GM19239 (cell line): ENCODE results near the gene PRCP.
A peak's percentile ranks its signal among the peaks of the same experiment; 100 is the strongest.
"Not testable (repeated sequence)": the region's sequence is repeated elsewhere in the genome, so short reads cannot be mapped to it uniquely, and the experiment has no call there.

Experiments used
- DNase-seq: peaks from one replicate; pipeline ENCODE4 v3.0.0; 2011; ENCODE audit warnings: low spot score; ENCODE audit not compliant: insufficient read length
- FAIRE-seq: peaks from 2 replicates; lab custom pipeline; 2011; peaks lifted over from hg19 to GRCh38; lab: Jason Lieb, UNC

Gene PRCP

DNA sequence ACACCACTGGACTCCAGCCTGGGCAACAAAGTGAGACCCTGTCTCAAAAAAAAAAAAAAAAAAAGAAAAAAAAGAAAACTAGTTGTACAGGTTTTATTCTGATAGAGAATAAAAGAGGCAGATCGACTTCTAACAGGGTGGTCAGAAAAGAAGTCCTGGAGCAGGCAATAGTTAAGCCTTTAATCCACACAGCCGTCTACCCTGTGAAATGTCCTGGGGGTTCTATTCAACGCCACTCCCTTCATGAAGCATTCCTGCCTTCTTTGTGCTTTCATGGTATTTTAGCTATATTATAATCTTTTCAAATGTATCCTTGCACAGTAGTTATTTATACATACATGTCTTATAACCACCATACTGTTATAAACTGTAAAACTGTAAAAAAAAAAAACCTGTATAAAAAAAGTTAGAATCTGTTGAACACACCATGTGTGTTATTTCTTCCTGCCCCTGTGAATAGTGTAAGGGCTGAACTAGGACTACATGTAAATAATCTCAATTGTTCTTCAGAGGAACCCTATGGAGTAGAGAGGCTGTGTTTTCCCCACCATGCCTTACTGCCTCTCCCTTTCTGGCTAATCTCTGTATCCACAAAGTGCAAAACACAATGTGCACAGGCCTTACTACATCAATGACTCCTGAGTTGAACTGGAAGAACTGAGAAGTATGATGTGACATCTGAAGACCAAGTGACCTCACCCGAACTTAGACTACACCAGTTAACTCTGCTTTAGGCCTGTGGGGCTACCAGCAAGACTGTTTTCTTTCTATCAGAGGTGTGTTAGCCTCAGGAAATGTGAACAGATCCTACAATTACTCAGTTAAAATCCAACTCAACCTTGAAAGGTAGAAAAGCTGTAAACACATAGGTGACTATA, 25.3 kb downstream of the PRCP start:
- no peak for DNase-seq
- FAIRE-seq, result no peak

DNA sequence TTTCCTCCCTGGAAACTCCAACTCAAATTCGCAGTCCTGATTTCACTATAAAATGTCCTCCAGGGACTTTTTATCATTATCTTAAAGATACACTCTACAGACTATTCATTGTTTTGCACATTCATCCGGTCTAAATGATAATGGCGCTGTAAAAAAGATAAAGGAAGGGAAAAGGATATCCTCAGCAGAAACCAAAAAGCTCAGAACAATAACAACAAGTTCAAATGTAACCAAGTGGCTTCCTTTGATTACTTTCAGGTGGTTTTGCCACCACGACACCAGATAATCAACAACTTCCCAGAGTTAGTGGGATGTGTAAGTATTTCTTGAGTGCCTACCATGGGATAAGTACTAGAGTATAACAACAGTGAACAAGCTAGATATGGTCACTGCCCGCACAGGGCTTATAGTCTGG, 26.3 kb downstream of the PRCP start:
- FAIRE-seq (no peak), DNase-seq (no peak)

DNA sequence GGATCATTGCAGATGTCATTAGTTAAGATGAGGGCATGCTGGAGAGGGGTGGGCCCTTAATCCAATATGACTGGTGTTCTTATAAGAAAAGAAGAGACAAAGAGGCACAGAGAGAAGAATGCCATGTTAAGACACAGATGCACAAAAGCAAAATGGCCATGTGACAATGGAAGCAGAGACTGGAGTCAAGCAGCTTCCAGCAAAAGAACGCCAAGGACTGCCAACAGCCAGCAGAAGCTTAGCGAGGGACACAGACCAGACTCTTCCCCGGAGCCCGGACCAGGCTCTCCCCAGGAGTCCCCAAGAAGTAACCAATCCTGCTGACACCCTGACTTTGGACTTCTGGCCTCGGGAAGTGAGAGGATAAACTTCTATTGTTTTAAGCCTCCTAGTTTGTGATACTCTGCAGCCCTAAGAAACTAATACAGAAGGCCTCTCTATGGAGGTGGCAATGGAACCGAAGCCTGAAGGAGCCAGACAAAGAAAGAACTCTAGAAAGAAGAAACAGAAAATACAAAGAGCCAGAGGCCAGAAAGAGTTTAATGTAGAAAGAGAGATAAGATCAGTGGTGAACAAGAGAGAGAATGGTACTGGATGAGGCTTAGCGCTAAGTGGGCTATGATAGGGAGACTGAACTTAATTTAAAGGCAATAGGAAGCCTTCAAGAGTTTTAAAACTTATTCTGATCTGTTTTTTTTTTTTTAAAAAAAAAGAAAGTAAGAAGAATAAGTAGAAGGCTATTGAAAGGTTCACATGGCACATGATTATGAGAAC, 27.7 kb downstream of the PRCP start:
- DNase-seq, result no peak
- no peak for FAIRE-seq

DNA sequence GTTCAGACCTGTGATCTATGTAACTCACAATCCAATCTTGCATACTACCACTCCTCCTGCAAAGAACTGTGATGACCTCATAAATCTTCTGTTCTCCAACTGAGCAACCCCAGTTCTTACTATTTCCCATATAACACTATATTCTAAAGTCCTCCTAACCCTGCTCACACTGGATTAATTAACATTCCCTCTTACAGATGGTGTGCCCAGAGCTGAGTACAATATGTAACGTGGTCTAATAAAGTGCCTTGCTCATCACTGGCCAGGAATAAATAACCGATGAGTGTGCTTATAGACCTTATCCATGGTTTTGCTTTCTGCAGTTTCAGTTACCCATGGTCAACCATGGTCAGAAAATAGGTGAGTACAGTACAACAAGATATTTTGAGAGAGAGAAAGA, 28.6 kb downstream of the PRCP start:
- DNase-seq, result no peak
- FAIRE-seq, result no peak

DNA sequence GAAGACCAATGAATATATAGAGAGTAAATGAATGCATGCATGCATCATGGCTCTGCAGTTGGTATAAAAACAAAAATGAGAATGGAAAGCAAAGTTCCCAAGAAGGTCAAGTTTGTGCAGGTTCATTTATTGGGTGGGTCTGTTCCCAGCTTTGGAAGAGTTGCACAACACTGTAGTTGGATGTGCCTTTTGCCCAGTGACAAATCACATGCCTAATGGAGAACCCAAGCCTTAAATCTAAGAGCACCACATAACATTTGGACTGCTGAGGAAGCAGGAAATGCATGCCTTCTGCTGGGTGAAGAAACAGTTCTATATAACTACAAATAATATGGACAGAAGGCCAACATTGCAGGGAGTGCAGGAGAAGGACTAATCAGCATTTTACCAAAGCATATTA, 30.6 kb downstream of the PRCP start:
- FAIRE-seq, result no peak
- no peak for DNase-seq

DNA sequence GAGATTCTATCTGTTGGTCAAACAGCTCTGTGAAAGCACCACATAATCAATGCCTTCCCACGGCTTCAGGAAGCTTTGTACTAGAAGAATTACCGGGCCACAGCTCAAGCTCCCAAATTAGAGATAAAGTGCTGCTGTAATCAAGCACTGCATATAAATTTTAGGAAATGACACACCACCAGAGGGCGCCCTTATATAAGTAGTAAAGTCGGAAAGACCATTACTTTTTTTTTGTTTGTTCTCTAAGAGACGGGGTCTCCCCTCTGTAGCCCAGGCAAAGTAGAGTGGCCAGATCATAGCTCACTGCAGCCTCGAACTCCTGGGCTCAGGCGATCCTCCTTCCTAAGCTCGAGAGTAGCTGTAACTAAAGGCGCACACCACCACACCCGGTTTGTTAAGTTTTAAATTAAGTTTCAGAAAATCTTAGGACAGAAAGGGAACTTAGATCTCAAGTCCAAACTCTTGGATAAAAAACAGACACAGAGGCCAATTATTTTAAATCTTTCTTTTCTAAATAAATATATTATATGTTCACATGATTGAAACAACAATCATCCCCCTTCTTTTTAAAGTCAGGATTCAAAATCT, 32.6 kb downstream of the PRCP start:
- DNase-seq, result peak; percentile 9
- peak; percentile 85 for FAIRE-seq

DNA sequence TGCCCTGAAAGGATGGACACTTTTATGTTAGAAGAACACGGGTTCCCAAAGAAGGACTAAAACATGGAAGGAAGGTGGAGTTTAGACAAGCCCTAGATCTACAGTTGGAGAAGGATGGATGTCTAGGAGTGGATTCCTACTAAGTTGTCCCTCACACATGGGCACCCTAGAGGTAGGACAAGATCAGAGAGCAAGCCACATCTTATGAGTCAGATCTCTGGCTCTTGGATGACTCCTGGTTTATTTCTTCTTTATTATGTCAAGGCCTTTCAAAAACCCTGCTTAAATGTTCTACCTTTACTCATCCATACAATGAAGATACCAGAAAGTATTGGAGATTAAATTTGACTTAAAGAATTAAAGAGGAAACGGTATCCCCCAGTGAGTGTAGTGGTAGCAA, 34.4 kb downstream of the PRCP start:
- DNase-seq, result no peak
- FAIRE-seq, result no peak

DNA sequence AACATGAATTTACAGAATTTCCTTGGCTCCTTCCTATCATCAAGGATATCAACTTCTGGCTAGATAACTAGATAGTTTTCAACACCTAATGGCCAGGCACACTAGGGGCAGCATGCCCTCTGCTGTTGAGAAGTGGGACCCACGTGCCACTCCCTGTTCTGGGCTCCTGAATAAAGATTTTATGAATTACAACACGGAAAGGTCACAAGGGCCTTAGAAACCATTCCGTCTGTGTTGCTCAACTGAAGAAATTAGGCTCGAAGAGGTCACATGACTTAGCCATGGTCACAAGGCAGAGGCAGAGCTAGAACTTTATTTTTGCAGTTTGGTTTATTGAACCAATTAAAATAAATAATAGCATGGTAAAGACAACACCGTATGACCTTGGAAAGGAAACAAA, 36.0 kb downstream of the PRCP start:
- FAIRE-seq, result no peak
- DNase-seq, result no peak

DNA sequence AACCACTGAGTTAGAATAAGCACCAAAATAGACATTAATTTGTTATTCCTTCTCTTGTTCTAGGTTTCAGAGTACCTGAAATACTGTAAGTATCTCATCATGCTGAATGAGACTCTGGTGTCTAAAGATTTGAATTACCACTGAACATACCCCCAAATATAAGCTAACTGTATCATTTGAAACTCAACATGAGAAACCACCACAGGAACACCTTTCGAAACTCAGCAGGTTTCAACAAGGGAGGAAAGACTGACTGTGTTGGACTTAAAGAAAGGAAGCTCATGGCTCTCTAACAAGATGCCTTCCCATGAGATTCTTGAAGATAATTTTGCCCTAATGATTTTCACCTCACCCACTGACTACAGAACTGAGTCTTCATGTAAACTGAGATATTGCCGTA, 37.0 kb downstream of the PRCP start:
- DNase-seq (no peak), FAIRE-seq (peak; percentile 72)

DNA sequence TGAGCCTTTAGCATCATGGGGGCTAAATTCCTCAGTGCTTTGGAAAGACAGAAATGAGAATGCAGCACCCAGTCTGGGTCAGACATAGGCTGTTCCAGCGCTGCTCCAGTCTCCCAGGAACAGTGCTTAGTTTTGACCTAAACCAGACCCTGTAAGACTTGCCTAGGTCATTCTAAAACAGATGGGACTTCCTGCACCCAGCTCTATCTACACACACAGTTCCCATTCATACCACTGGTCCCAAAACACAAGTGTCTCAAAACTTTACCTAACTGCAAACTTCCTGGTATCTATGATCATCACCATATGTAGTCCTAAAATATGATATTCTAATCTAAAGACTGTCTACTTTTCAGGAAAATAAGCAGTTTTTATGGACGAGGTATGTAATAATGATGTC, 37.9 kb downstream of the PRCP start:
- DNase-seq (no peak), FAIRE-seq (no peak)

DNA sequence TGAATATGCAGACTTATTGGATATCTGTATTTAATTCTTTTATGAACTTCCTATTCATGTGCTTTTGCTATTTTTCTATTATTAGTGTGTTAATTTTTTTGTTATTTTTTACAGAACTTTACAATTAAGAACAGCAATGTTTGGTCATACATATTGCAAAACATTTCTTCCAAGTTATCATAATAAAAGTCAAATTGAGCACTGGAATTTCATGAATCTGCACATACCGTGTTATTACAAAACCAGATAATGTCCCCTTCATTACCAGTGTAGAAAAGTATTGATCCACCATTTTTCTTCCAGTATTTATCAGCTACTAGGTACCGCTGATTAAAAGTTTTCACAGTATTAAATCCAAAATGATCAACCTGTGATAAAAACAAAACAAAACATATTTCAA, 40.5 kb downstream of the PRCP start:
- FAIRE-seq (no peak), DNase-seq (no peak)

DNA sequence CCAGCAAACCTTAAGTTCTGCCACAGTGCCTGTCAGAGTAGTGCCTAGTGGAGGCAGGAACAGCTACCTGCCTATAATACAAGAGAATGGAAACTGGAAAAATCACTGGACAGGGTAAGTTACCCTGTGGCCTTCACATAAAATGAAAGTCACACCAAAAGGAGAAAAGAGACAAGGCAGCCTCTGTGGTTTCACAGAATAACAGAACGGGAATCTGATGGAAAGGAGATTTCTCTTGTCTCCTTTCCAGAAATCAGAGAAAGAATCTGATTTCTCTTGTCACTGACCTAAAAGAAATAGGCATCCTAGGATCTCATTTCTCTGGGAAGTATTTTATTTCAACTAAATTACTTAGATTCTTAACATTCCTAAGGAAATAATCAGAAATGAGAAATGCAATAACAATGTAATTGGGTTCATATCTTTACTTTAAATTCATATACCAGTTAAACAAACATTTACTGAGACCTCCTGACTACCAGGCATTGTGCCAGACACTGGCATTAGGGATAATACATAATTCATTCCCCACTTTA, 41.6 kb downstream of the PRCP start:
- DNase-seq (no peak), FAIRE-seq (no peak)

DNA sequence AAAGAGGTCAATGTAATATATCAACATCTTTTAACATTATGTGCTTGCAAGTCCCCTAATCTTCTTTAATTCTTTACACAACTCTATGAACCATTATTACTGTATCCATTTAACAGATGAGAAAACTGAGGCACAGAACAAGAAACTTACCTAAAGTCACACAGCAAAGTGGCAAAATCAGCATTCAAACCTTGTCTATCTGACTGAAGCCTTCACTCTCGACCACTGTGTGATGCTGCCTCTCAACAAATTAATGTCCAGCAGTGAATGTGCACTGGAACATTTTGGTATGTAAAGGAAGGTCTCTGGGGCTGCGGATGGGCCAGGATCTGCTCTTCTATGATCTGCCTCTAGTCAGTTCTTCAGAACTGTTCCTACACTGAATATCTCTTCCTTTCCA, 42.1 kb downstream of the PRCP start:
- DNase-seq (no peak), FAIRE-seq (no peak)

DNA sequence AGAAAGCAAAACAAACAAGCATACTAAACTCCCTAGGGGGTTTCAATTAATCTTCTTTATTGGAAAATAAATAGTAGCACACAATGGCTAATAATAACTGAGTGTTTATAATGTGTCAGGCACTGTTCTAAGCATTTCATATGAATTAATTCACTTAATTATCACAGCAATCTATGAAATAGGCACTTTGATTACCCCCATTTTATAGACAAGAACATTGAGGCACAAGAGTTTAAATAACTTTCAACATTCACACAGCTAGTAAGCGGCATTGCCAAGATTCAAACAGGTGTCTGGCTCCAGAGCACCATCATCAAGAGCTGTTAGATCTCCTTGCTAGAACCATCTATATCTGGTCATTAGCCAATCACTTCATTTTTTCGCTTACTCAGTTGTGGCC, 43.1 kb downstream of the PRCP start:
- FAIRE-seq, result no peak

DNA sequence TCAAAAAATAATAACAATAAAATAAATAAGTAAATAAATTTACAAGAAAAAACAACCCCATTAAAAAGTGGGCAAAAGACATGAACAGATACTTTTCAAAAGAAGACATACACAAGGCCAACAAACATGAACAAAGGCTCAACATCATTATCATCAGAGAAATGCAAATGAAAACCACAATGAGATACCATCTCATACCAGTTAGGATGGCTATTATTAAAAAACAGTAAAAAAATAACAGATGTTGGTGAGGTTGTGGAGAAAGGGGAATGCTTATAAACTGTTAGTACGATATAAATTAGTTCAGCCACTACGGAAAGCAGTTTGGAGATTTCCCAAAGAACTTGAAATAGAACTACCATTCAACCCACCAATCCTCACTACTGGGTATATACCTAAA, 44.6 kb downstream of the PRCP start:
- FAIRE-seq, result no peak
- no peak for DNase-seq

More for the DNA sequence above, 43.1 kb downstream of the PRCP start:
- DNase-seq, result no peak

DNA sequence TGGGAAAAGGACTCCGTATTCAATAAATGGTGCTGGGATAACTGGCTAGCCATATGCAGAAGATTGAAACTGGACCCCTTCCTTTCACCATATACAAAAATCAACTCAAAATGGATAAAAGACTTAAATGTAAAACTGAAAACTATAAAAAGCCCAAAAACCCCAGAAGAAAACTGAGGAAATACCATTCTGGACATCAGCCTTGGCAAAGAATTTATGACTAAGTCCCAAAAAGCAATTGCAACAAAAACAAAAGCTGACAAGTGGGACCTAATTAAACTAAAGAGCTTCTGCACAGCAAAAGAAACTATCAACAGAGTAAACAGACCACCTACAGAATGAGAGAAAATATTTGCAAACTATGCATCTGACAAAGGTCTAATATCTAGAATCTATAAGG, 45.3 kb downstream of the PRCP start:
- FAIRE-seq, DNase-seq: not testable (repeated sequence)

DNA sequence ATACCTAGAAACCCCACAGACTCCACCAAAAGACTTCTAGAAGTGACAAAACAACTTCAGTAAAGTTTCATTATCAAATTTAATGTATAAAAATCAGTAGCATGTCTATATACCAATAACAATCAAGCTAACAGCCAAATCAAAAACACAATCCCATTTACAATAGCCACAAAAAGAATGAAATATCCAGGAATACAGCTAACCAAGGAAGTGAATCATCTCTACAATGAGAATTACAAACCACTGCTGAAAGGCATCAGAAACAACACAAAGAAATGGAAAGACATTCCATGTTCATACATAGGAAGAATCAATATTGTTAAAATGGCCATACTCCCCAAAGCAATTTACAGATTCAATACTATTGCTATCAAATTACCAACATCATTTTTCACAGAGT, 46.0 kb downstream of the PRCP start:
- no peak for FAIRE-seq
- no peak for DNase-seq

DNA sequence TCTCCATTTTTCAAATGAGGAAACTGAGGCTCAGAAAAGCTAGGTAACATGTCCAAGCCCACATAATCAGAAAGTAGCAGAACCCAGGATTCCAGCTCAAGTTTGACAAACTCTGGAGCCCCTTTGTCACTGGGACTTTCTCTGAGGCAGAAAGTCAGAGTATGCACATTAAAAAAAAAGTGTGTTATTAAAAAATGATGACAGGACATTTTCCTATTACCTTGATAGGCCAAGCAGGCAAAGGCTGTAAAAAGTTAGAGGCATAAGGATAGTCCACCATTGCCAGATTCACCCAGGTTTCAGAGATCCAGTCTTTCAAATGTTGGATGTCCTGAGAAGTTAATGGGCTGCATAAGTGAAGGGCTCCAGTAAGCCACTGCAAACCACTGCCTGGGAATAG, 51.4 kb downstream of the PRCP start:
- no peak for FAIRE-seq
- DNase-seq, result no peak

DNA sequence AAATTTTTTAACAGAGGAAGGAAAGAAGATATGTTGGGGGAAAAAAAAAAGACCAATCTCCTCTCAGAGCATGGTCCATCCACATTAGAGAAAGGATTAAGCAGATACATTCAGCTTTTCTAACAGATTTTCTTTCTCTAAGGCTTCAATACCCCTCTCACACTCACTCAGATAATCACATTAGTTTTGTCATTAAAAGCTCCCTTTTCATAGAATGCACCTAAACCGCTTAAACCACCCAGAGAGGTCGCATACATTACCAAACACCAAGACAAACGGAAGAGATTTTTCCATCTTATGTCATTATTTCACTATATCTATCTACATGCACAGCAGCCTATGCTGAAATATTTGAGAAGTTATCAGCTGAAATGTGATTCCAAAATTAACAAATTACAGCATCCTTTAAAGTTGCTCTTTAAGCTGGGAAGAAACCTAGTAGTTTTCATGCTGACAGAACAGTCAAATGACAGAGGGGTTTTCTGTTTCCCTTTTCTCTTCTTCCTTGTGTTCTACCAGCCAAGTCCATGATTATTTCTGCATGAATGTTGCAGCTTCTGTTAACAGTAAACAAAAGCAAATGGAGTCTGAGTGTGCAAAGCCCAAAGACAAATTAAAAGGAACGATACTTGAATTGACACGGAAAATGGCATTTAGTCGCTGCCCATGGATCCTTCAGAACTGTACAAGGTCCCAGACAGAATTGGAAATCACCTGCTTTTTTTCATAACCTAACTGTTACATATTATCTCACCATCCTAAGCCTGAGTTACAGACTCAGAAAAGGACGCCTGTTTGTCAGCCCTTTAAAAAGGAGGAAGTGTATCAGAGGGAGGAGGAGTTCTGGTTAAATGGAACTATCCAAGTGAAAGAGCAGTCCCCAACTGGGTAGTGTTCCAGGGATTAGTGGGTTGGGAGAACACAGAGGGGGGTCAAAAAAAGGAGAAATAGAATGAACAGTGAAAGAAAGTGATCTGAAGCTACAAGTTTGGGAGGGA, 54.6 kb downstream of the PRCP start:
- FAIRE-seq, result no peak

More for the DNA sequence above, 54.6 kb downstream of the PRCP start:
- DNase-seq, result no peak
